NAMALWA (cell line): ENCODE results near the gene SRSF10.

Source experiments
- DNase-seq: peaks from one replicate; pipeline ENCODE4 v3.0.0-alpha.2; 2015; ENCODE audit warnings: low spot score

Gene SRSF10

DNA sequence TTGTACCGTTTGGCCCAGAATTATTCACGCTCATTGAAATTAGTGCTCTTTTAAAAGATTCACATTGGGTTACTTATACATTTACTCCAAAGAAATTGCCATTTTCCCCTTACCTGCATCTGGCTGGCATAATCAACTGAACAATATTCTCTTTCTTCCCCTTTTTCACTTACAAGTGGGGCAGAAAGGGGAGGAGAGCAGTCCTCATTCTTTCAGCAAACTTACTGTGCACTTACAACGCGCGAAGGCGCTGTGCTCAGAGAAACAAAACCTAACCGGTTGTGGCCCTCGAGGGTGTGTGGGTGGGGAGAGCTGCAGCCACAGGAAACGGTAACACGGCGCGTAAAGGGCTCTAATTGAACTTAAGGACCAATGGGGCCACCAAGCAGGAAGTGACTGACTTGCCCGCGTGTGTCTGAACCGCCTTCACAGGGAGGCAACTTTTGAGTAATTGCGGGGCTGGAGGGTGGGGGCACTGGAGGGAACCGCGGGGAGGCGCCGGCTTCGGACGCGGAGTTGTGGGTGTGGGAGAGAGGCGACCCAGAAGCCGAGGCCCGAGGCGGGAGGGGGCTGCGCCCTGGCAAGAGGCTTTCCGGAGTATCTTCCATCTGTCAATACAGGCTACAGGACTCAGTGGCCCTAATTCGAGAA, 21.2 kb downstream of the SRSF10 start:
- peak; percentile 98 for DNase-seq

DNA sequence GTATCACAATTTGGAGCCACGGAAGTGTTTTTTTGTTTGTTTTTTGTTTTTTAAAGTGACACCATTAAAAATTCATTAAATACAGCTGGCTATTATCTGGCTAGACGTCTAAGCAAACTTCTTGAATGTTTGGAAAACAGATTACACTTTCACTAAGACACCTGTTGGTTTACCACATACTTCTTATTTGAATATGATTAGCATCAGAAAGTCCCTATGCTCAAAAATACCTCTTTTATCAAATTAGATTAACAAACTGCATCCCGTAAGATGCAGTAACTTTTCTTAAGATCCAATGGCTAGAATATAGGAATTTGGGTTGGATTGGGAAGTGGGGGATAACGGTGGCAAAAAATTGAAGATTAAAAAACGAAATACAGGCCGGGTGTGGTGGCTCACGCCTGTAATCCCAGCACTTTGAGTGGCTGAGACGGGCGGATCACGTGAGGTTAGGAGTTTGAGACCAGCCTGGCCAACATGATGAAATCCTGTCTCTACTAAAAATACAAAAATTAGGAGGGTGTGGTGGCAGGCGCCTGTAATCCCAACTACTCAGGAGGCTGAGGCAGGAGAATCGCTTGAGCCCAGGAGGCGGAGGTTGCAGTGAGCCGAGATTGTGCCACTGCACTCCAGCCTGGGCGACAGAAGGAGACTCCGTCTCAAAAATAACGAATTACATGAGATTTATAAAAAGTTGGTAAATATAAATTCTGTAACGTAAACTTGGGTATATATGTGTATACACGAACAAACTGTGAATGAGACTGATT, 21.9 kb downstream of the SRSF10 start:
- DNase-seq, result peak; percentile 52

DNA sequence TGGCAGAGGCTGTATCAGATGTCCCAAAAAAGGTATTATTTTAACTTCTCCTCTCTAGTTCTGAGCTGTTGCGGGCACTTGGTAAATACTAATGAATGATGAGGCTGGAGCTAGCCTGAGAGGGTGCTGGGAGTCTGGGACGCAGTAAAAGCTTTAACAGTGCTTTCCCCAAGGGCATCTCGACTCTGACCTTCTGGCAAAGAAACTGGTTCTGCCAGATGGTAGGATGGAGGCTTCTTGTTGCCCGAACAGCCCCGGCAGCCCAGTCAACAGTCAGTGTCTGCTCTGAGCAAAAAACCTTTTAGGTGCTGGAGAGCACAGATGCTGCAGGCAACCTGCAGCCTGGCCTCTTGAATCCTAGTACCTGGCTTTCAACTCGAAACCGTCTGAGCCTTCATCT, 23.0 kb downstream of the SRSF10 start:
- DNase-seq, result no peak

DNA sequence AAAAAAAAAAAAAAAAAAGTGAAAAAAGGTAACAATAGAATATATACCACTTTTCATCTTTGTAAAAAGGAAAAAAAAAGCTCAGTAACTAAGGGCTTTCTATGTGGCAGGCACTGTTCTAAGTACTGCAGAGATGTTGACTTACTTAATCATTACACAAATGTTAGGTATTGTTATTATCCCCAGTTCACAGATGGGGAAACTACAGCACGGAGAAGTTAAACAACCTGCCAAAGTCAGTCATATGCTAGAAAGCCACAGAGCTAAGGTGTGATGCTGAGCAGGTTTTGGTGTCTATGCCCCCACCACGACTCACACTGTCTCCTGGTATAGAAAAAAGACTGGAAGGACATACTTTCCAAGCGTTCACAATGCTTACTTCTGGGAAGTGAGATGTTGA, 27.1 kb downstream of the SRSF10 start:
- no peak for DNase-seq

GRCh38 chr1:23947366-23947765, 32.8 kb downstream of the SRSF10 start:
- no peak for DNase-seq

DNA sequence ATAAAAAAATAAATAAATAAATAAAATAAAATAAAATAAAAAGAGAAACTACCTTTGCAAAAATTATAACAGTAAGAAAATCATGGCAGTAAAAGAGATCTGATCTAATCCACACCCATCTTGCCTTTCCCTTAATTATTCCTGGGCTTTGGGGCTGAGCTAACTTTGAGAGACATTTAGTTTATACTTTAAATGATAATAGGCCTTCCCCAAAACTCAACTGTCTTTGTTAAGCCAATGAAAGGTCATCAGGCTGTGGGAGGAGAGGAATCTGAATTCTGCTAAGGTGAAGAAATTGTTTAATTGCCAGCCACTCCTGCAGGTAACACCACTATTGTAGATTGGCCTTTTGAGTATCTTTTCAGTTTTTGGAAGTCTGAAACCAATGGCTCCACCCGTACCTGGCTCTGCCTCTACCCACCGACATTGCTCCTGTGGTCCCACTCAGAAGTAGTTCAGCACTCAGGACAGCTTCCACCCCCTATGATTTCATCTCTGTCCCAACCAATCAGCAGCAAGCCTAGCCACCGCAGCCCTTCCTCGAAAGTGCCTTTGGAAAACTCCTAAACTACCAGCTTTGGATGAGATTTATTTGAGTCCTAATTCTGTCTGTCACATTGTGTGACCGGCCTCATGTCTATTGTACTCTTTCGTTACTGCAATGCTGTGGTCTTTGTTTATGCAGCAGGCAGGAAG, 43.5 kb downstream of the SRSF10 start:
- no peak for DNase-seq

DNA sequence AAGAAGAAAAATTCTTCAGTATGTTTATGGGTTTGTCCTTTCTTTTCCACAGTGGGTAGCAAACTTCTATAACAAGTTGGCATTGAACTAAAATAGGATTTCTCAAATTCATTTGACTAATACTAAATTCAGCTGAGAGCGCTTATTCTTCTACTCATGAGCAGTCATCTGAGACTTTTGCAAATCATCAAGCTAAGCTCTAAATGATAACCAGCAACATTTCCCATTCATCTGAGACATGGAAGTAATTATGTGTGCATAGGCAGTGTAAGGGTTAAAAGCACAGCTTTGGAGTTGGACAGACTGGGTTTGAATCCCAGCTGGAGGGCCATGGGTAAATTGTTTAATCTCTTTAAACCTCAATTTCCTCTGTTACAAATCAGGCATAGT, 48.6 kb downstream of the SRSF10 start:
- no peak for DNase-seq

DNA sequence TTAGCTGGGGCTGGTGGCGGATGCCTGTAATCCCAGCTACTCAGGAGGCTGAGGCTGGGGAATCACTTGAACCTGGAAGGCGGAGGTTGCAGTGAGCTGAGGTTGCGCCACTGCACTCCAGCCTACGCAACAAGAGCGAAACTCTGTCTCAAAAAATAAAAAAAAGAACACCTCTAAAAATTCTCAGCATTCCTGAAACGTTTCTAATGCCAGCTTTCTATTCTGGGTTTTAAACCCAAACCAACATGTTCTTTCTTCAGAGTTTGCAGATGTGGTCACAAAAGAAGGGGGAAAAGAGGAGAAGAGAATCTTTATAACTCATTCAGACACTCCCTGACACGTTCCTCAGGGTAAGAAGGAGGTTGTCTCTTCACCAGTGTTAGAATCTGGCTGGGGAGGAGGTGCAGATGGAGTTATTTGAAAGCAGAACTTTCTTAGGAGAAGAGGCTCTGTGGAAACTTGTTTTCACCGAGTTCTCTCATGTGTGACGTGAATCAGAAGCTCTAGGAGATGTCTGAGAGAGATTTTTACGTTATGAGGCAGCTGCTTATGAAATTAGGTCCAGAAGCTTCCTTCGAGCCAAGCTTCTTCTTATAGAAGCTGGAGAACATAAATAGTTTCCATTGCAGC, 49.2 kb downstream of the SRSF10 start:
- peak; percentile 91 for DNase-seq

GRCh38 chr1:23930270-23930669, 49.9 kb downstream of the SRSF10 start:
- DNase-seq, result peak; percentile 51

- no peak for DNase-seq
Observed at GRCh38 chr1:23928789-23929188, 51.3 kb downstream of the SRSF10 start.

DNA sequence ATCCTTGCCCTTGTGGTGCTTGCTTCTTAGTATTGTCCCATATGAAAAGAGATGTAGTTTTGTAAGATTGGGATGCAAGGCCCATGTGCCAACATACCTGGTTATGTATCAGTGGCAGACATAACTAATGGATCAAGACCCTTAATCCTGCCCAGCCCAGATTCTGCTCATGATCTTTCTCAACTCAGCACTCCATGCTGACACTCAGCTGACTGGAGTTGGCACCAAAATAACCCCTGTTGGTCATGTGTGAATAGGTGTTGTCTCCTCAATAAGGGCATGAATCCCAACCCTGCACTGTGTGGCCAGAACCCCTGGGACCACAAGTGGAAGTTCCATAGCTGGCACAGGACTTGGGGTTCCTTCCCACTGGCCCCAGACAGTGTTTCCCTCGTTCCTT, 53.0 kb downstream of the SRSF10 start:
- no peak for DNase-seq

DNA sequence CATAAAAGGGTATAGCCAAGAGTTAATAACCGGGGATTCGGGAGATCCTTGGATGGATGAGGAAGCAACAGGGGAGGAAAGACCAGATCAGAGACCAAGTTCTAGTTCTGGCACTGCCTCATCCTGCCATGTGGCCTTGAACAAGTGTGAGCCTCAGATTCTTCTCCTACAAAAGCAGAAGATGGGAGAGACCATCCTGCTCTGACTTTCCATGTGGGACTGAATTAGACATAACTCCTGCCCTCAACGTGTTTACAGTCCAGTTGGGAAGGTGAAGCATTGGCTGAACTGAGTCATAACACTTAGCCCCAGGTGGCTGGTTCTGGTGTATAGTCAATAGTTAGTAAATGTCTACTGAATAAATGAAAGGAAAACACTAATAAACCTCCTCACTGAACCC, 54.8 kb downstream of the SRSF10 start:
- no peak for DNase-seq

DNA sequence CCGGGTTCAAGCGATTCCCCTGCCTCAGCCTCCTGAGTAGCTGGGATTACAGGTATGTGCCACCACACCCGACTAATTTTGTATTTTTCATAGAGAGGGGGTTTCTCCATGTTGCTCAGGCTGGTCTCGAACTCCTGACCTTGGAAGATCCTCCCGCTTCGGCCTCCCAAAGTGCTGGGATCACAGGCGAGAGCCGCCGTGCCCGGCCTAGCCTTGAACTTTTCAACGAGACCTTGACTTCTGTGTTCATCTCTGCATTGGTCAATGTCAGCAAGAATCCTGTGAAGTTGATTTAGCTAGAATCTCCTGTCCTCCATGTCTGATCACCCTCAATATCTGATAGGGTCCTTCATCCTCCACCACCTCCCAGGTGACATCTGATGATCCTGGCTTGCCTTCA, 55.5 kb downstream of the SRSF10 start:
- DNase-seq, result no peak

GRCh38 chr1:23923592-23924499, 56.3 kb downstream of the SRSF10 start:
- DNase-seq, result no peak

DNA sequence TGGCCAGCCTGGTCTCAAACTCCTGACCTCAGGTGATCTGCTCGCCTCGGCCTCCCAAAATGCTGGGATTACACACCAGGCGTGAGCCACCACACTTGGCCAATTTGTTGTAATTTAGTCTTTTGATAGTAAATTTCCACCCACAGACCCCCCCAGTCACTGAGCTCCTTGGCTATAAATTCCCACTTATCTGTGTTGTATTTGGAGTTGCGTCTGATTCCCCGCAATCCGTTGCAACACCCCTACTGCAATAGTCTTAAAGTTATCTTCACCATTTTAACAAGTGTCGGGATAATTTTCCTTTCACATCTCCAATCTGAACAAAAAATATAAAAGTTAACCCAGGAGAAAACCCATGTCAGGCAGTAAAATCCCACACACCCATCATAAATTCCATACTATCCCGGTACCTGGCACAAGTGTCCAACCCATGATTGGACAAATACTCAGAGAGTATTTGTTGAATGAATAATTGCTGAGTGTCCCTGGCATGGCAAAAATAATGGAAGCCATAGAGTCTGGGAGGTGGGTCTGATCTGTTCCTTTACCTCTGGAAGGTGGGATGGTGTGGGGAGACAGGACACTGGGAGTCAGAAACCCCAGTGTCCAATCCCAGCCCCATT, 57.7 kb downstream of the SRSF10 start:
- DNase-seq, result no peak

GRCh38 chr1:23916209-23917131, 63.7 kb downstream of the SRSF10 start:
- DNase-seq, result peak; percentile 87

GRCh38 chr1:23915466-23915865, 64.7 kb downstream of the SRSF10 start:
- no peak for DNase-seq

DNA sequence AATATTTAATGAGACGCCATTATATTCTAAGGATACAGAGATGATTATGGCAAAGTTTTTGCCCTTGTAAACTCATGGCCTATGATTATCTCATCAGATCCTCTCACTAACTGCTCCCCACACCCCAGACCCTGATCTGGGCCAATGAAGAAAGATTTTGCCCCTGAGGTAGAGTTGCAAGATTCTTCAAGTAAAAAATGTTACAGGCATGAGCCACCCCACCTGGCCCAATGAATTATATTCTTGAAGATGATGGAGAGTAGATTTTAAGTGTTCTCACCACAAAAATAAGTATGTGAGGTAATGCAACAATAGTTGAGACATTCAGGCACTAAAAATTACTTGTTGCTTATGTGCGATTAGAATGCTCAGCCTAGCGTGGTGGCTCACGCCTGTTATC, 65.2 kb downstream of the SRSF10 start:
- peak; percentile 25 for DNase-seq
